Esophagus muscularis mucosa (tissue), 4 donors: ENCODE data around the gene INKA1.

Experiments
- CTCF ChIP-seq, 3 experiments: fragments of 200-600 bp in 2 of 3; fragments of 450-650 bp in 1 of 3; sonication (generic) in 2 of 3; IDR thresholded peaks; one replicate each; pipeline ENCODE4 v1.5.1; 2017 to 2019; ENCODE audit warnings: antibody characterized with exemption in 3 of 3, mild to moderate bottlenecking in 2 of 3, moderate library complexity in 1 of 3
- EP300 ChIP-seq: sonication (generic); formaldehyde crosslinking; IDR thresholded peaks from one replicate; pipeline ENCODE4 v1.6.1; 2017; ENCODE audit warnings: antibody characterized with exemption
- POLR2A ChIP-seq: fragments of 450-650 bp; IDR thresholded peaks from one replicate; pipeline ENCODE4 v1.6.1; 2017; ENCODE audit warnings: antibody characterized with exemption, moderate library complexity, mild to moderate bottlenecking, low read depth
- POLR2AphosphoS5 ChIP-seq, 2 donors: sonication (generic); formaldehyde crosslinking; IDR thresholded peaks; one replicate each; pipeline ENCODE4 v1.6.1; 2017; ENCODE audit warnings: antibody characterized with exemption in 2 of 2

GRCh38 chr3:49769926-49770325 lies 33.1 kb upstream of the INKA1 start:
- no peak for TF ChIP-seq CTCF (IDR thresholded peaks at IDR 0.05)
- no peak for TF ChIP-seq POLR2AphosphoS5 (IDR thresholded peaks at IDR 0.05)
- TF ChIP-seq POLR2A = no peak
- TF ChIP-seq EP300 = no peak
